SK-N-SH treated with all-trans-retinoic acid at 6 μM for 48 hours (cell line): ENCODE results near the gene PRODH2.

ENCODE experiments used
- ARNTL ChIP-seq: fragments of 450-650 bp; formaldehyde crosslinking; IDR thresholded peaks from 2 replicates; pipeline ENCODE4 v1.5.0; 2020; ENCODE audit warnings: low read depth, mild to moderate bottlenecking, moderate library complexity, borderline replicate concordance
- CREB5 ChIP-seq: fragments of 250-450 bp; sonication (Bioruptor Pico); IDR thresholded peaks from 2 replicates; pipeline ENCODE4 v1.5.1; 2020; ENCODE audit warnings: low read depth, mild to moderate bottlenecking, moderate library complexity
- ESRRG ChIP-seq: fragments of 250-450 bp; sonication (Bioruptor Pico); IDR thresholded peaks from 2 replicates; pipeline ENCODE4 v1.6.1; 2021; ENCODE audit warnings: mild to moderate bottlenecking
- PATZ1 ChIP-seq: fragments of 250-450 bp; sonication (Bioruptor Pico); IDR thresholded peaks from 2 replicates; pipeline ENCODE4 v1.8.0; 2020; ENCODE audit warnings: mild to moderate bottlenecking, moderate library complexity, borderline replicate concordance
- PPARA ChIP-seq: fragments of 250-450 bp; sonication (Bioruptor Pico); IDR thresholded peaks from 2 replicates; pipeline ENCODE4 v1.5.0; 2020; ENCODE audit warnings: mild to moderate bottlenecking, borderline replicate concordance
- RARB ChIP-seq: fragments of 250-450 bp; sonication (Bioruptor Pico); IDR thresholded peaks from 2 replicates; pipeline ENCODE4 v1.8.0; 2021; ENCODE audit warnings: mild to moderate bottlenecking, moderate library complexity
- ZFP30 ChIP-seq: fragments of 450-650 bp; formaldehyde crosslinking; IDR thresholded peaks from 2 replicates; pipeline ENCODE4 v1.5.0; 2022; ENCODE audit warnings: mild to moderate bottlenecking, moderate library complexity
- ZNF565 ChIP-seq: fragments of 450-650 bp; formaldehyde crosslinking; conservative IDR thresholded peaks from 2 replicates; pipeline ENCODE4 v1.5.0; 2020; ENCODE audit warnings: low read depth, mild to moderate bottlenecking, moderate library complexity
- ZNF8 ChIP-seq: fragments of 450-650 bp; formaldehyde crosslinking; IDR thresholded peaks from 2 replicates; pipeline ENCODE4 v1.5.0; 2020; ENCODE audit warnings: mild to moderate bottlenecking, moderate library complexity

GRCh38 chr19:35848919-35849505, 36.4 kb upstream of the PRODH2 start:
- TF ChIP-seq RARB (no peak), ARNTL (CRISPR knock-in tag) (no peak), ZNF565 (CRISPR knock-in tag) (no peak), ESRRG (CRISPR knock-in tag) (no peak), ZFP30 (CRISPR knock-in tag) (no peak), CREB5 (no peak), PATZ1 (no peak), ZNF8 (CRISPR knock-in tag) (no peak), PPARA (CRISPR knock-in tag) (no peak)
